K562 (cell line): ENCODE results near the gene DPP9. TPM values are rescaled to one million over a fixed set of nuclear protein-coding genes. Genes with fewer than 3 reads are reported as not detected.

ENCODE experiments used
- CLOCK ChIP-seq: fragments of 250-450 bp; sonication (Bioruptor Pico); IDR thresholded peaks from 2 replicates; pipeline ENCODE4 v1.4.0; 2020; ENCODE audit warnings: mild to moderate bottlenecking, moderate library complexity, borderline replicate concordance
- HNRNPK ChIP-seq: fragments of 200-400 bp; formaldehyde crosslinking; IDR thresholded peaks from one replicate; pipeline ENCODE4 v1.6.1; 2018; ENCODE audit warnings: mild to moderate bottlenecking, low read depth, low read length; ENCODE audit not compliant: poor library complexity, severe bottlenecking
- KDM1A ChIP-seq, 2 experiments: fragments of 450-650 bp; IDR thresholded peaks; 2 replicates each; pipeline ENCODE4 v1.6.1; 2016; ENCODE audit warnings: mild to moderate bottlenecking in 2 of 2
- MEF2A ChIP-seq: IDR thresholded peaks from 2 replicates; pipeline ENCODE4 v1.6.1; 2011; ENCODE audit warnings: low read depth, mild to moderate bottlenecking, low read length, moderate library complexity; ENCODE audit not compliant: control insufficient read depth
- NCOA4 ChIP-seq: fragments of 450-650 bp; IDR thresholded peaks from 2 replicates; pipeline ENCODE4 v1.6.1; 2018; ENCODE audit warnings: mild to moderate bottlenecking; ENCODE audit not compliant: partially characterized antibody
- PATZ1 ChIP-seq: fragments of 250-450 bp; sonication (Bioruptor Pico); IDR thresholded peaks from 2 replicates; pipeline ENCODE4 v1.5.0; 2020; ENCODE audit warnings: mild to moderate bottlenecking, borderline replicate concordance
- RBM17 ChIP-seq: fragments of 200-400 bp; formaldehyde crosslinking; IDR thresholded peaks from 2 replicates; pipeline ENCODE4 v1.6.1; 2017; ENCODE audit warnings: low read depth, mild to moderate bottlenecking, low read length, borderline replicate concordance
- REST ChIP-seq, 2 experiments: fragments of 450-650 bp; formaldehyde crosslinking in 1 of 2; IDR thresholded peaks; 2 replicates each; pipeline versions ENCODE4 v1.4.0 to v1.6.1; 2014 to 2020; ENCODE audit warnings: mild to moderate bottlenecking in 2 of 2, borderline replicate concordance in 1 of 2, low read depth in 1 of 2
- SMC3 ChIP-seq: conservative IDR thresholded peaks from 2 replicates; pipeline ENCODE4 v1.6.1; 2011; ENCODE audit warnings: low read depth, low read length, improper control_type of control experiment; ENCODE audit not compliant: insufficient read depth
- TOE1 ChIP-seq, 2 experiments: fragments of 450-650 bp in 1 of 2; sonication (generic) in 1 of 2; formaldehyde crosslinking in 1 of 2; IDR thresholded peaks; 2 replicates each; pipeline versions ENCODE4 v1.7.1 to v1.8.0; 2016 to 2022; ENCODE audit warnings: borderline replicate concordance in 2 of 2, mild to moderate bottlenecking in 2 of 2, antibody characterized with exemption in 1 of 2, inconsistent platforms in 1 of 2, low read depth in 1 of 2, missing genetic modification reagents in 1 of 2, moderate library complexity in 1 of 2
- XRCC3 ChIP-seq: fragments of 450-650 bp; IDR thresholded peaks from 2 replicates; pipeline ENCODE4 v1.6.1; 2017; ENCODE audit warnings: mild to moderate bottlenecking, moderate library complexity
- ZBTB9 ChIP-seq: fragments of 450-650 bp; formaldehyde crosslinking; IDR thresholded peaks from 2 replicates; pipeline ENCODE4 v1.4.0; 2020; ENCODE audit warnings: mild to moderate bottlenecking, moderate library complexity
- polyA plus RNA-seq, 8 experiments: library from polyadenylated mRNA; depleted of rRNA in 4 of 8; stranded (reverse) in 5 of 8; unstranded in 3 of 8; fragments of >200 nt; fragmentation: Nextera tagmentation in 2 of 8; fragmentation: Illumina TruSeq in 1 of 8; extraction: Ambion mirVana in 2 of 8; extraction: Trizol in 1 of 8; gene quantifications; 2 replicates each; pipeline versions ENCODE4 v1.2.1 to v1.2.3, GENCODE V29; 2011 to 2014; ENCODE audit warnings: inconsistent platforms in 1 of 8, missing spikeins in 1 of 8
- total RNA-seq, 7 experiments: library from RNA; depleted of rRNA in 6 of 7; stranded (reverse); fragments of >200 nt in 6 of 7; fragmentation: Illumina TruSeq in 2 of 7; extraction: Trizol in 2 of 7; gene quantifications; 2 replicates each; pipeline versions ENCODE4 v1.2.1 to v1.2.3, GENCODE V29; 2011 to 2021; ENCODE audit warnings: low replicate concordance in 1 of 7

The DPP9 gene
- total and polyA plus RNA-seq, 9 of the 15 experiments (the other 6 are each of a cell fraction or from before 2014, with no cell fraction given) = 0.90 to 66.7 (median 24.5) TPM

GRCh38 chr19:4730740-4731171 is 7.1 kb upstream of the DPP9 start (continued):
- TF ChIP-seq REST (IDR thresholded peaks at IDR 0.05; ENCODE audit: borderline replicate concordance) (0 out of 2 replicates have a peak, but pooled peaks have one; percentile 9), REST (CRISPR knock-in tag; IDR thresholded peaks at IDR 0.05; ENCODE audit: low read depth) (no peak), PATZ1 (CRISPR knock-in tag) (no peak), TOE1 (IDR thresholded peaks at IDR 0.05; ENCODE audit: borderline replicate concordance) (0 out of 2 replicates have a peak, but pooled peaks have one; percentile 53), TOE1 (CRISPR knock-in tag; IDR thresholded peaks at IDR 0.05; ENCODE audit: borderline replicate concordance, low read depth) (no peak), HNRNPK (no peak), MEF2A (no peak), SMC3 (peak; percentile 70), KDM1A (IDR thresholded peaks at IDR 0.05) (peak; percentile 94 to 96), NCOA4 (no peak), ZBTB9 (CRISPR knock-in tag) (no peak), RBM17 (no peak), XRCC3 (no peak), CLOCK (CRISPR knock-in tag) (no peak)
